Measurements from ENCODE around the gene ACSS2. TPM values are rescaled to one million over a fixed set of nuclear protein-coding genes. Genes with fewer than 3 reads are reported as not detected.

Gene ACSS2
- total RNA-seq, 1 experiment from 2014 or later, result 25.4 TPM

DNA sequence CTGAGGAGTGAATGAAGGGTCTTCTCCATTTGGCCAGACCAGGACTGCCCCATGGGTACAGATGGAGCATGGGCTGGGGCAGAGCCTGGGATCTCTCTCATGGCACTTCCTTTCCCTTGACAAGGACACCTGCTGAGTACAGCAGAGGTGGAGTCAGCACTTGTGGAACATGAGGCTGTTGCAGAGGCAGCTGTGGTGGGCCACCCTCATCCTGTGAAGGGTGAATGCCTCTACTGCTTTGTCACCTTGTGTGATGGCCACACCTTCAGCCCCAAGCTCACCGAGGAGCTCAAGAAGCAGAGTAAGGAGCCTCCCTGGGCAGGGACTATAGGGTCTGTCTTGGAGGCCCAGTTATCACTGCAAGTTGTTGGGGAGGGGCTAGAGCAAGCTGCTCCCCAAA lies 49.6 kb downstream of the ACSS2 start:
- H3K36me3 ChIP-seq (ENCODE audit: control insufficient read depth, insufficient read depth, low read length), result no peaks in the 10 kb centered on the region; the same call in 1 of the 2 replicates

DNA sequence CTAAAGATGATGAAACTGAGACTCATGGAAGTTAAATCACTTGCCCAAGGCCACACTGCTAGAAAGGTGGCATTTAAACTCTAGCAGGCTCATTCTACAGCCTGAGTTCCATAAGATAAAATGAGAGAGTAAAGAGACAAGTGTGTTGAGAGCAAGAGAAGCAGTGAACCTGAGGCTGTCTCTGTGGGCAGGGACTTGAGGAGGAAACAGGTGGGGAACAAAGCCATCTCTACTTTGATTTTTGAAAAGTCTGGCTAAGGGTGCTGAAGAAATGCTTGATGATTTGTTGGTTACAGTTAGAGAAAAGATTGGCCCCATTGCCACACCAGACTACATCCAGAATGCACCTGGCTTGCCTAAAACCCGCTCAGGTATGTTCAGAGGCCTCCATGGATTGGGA lies 50.2 kb downstream of the ACSS2 start:
- ATAC-seq (no peak), DNase-seq (ENCODE audit: low read depth, low spot score) (no peak)
- no peaks in the 10 kb centered on the region for H3K27me3 ChIP-seq (ENCODE audit: control insufficient read depth, insufficient read depth, low read length)
- ChIA-PET CTCF (no interaction called here), POLR2A (no interaction called here)
- no peaks in the 10 kb centered on the region for H3K4me1 ChIP-seq (ENCODE audit: control insufficient read depth, insufficient read depth, low read length)
- no peaks in the 10 kb centered on the region for H3K9me3 ChIP-seq (ENCODE audit: control insufficient read depth, insufficient read depth, low read depth, low read length)
- intact Hi-C loops (cut with micrococcal nuclease; ENCODE audit: unreplicated experiment) (no loop called here), in situ Hi-C loops (cut with HindIII; ENCODE audit: low pct_unique_long_range_greater_than_20kb, low sequenced_read_pairs) (no loop called here)
- H3K36me3 ChIP-seq (ENCODE audit: control insufficient read depth, insufficient read depth, low read length), result no peaks in the 10 kb centered on the region; the same call in 1 of the 2 replicates
- no peak overlapping the region for H3K4me3 ChIP-seq (ENCODE audit: low read depth in 2 of 2, low read length in 2 of 2)
- H3K27ac ChIP-seq (ENCODE audit: low read length), result no peak overlapping the region
- no TSS peak for BruUV-seq (replicated peaks)
- TF ChIP-seq POLR2AphosphoS5 (IDR thresholded peaks at IDR 0.05; ENCODE audit: low read depth, low read length), result no peak
- TF ChIP-seq TCF7L2 (IDR thresholded peaks at IDR 0.05; ENCODE audit: low read depth, low read length), result no peak
- TF ChIP-seq, protein P1, sequence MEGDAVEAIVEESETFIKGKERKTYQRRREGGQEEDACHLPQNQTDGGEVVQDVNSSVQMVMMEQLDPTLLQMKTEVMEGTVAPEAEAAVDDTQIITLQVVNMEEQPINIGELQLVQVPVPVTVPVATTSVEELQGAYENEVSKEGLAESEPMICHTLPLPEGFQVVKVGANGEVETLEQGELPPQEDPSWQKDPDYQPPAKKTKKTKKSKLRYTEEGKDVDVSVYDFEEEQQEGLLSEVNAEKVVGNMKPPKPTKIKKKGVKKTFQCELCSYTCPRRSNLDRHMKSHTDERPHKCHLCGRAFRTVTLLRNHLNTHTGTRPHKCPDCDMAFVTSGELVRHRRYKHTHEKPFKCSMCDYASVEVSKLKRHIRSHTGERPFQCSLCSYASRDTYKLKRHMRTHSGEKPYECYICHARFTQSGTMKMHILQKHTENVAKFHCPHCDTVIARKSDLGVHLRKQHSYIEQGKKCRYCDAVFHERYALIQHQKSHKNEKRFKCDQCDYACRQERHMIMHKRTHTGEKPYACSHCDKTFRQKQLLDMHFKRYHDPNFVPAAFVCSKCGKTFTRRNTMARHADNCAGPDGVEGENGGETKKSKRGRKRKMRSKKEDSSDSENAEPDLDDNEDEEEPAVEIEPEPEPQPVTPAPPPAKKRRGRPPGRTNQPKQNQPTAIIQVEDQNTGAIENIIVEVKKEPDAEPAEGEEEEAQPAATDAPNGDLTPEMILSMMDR (IDR thresholded peaks at IDR 0.05), result no peak
- TF ChIP-seq, protein P2, sequence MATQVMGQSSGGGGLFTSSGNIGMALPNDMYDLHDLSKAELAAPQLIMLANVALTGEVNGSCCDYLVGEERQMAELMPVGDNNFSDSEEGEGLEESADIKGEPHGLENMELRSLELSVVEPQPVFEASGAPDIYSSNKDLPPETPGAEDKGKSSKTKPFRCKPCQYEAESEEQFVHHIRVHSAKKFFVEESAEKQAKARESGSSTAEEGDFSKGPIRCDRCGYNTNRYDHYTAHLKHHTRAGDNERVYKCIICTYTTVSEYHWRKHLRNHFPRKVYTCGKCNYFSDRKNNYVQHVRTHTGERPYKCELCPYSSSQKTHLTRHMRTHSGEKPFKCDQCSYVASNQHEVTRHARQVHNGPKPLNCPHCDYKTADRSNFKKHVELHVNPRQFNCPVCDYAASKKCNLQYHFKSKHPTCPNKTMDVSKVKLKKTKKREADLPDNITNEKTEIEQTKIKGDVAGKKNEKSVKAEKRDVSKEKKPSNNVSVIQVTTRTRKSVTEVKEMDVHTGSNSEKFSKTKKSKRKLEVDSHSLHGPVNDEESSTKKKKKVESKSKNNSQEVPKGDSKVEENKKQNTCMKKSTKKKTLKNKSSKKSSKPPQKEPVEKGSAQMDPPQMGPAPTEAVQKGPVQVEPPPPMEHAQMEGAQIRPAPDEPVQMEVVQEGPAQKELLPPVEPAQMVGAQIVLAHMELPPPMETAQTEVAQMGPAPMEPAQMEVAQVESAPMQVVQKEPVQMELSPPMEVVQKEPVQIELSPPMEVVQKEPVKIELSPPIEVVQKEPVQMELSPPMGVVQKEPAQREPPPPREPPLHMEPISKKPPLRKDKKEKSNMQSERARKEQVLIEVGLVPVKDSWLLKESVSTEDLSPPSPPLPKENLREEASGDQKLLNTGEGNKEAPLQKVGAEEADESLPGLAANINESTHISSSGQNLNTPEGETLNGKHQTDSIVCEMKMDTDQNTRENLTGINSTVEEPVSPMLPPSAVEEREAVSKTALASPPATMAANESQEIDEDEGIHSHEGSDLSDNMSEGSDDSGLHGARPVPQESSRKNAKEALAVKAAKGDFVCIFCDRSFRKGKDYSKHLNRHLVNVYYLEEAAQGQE (IDR thresholded peaks at IDR 0.05; ENCODE audit: insufficient read depth in 1 of 2, low read depth in 2 of 2, low read length in 1 of 2), result no peak
- TF ChIP-seq SIN3A (IDR thresholded peaks at IDR 0.05; ENCODE audit: borderline replicate concordance, insufficient read depth, low read depth, low read length), result no peak

More for the DNA sequence above, 49.6 kb downstream of the ACSS2 start:
- POLR2A ChIA-PET, result no interaction called here
- Histone ChIP-seq H3K4me3 (ENCODE audit: low read depth in 2 of 2, low read length in 2 of 2) (no peak overlapping the region), H3K4me1 (ENCODE audit: control insufficient read depth, insufficient read depth, low read length) (no peaks in the 10 kb centered on the region), H3K27me3 (ENCODE audit: control insufficient read depth, insufficient read depth, low read length) (no peaks in the 10 kb centered on the region), H3K9me3 (ENCODE audit: control insufficient read depth, insufficient read depth, low read depth, low read length) (no peaks in the 10 kb centered on the region), H3K27ac (ENCODE audit: low read length) (no peak overlapping the region)
- TF ChIP-seq POLR2AphosphoS5 (IDR thresholded peaks at IDR 0.05; ENCODE audit: low read depth, low read length) (no peak), SIN3A (IDR thresholded peaks at IDR 0.05; ENCODE audit: borderline replicate concordance, insufficient read depth, low read depth, low read length) (no peak), TCF7L2 (IDR thresholded peaks at IDR 0.05; ENCODE audit: low read depth, low read length) (no peak)
- TF ChIP-seq, protein P2 (IDR thresholded peaks at IDR 0.05; ENCODE audit: insufficient read depth in 1 of 2, low read depth in 2 of 2, low read length in 1 of 2), result no peak
- TF ChIP-seq, protein P1 (IDR thresholded peaks at IDR 0.05), result no peak
- intact Hi-C loops (cut with micrococcal nuclease; ENCODE audit: unreplicated experiment) (no loop called here), in situ Hi-C loops (cut with HindIII; ENCODE audit: low pct_unique_long_range_greater_than_20kb, low sequenced_read_pairs) (no loop called here)
- CTCF ChIA-PET, result no interaction called here
- DNase-seq (ENCODE audit: low read depth, low spot score) (no peak), ATAC-seq (no peak)
- no TSS peak for BruUV-seq (replicated peaks)
